SK-N-SH treated with all-trans-retinoic acid at 6 μM for 48 hours (cell line): ENCODE data around the gene PRKAB1.

Source experiments
- ARNTL ChIP-seq: fragments of 450-650 bp; formaldehyde crosslinking; IDR thresholded peaks from 2 replicates; pipeline ENCODE4 v1.5.0; 2020; ENCODE audit warnings: low read depth, mild to moderate bottlenecking, moderate library complexity, borderline replicate concordance
- CREB5 ChIP-seq: fragments of 250-450 bp; sonication (Bioruptor Pico); IDR thresholded peaks from 2 replicates; pipeline ENCODE4 v1.5.1; 2020; ENCODE audit warnings: low read depth, mild to moderate bottlenecking, moderate library complexity
- CSDC2 ChIP-seq: fragments of 250-450 bp; sonication (Bioruptor Pico); IDR thresholded peaks from 2 replicates; pipeline ENCODE4 v1.5.0; 2020; ENCODE audit warnings: mild to moderate bottlenecking, moderate library complexity
- GLIS3 ChIP-seq: fragments of 250-450 bp; sonication (Bioruptor Pico); IDR thresholded peaks from 2 replicates; pipeline ENCODE4 v1.5.0; 2020; ENCODE audit warnings: mild to moderate bottlenecking, moderate library complexity
- ISL1 ChIP-seq: fragments of 250-450 bp; sonication (Bioruptor Pico); IDR thresholded peaks from 2 replicates; pipeline ENCODE4 v2.1.2; 2022; ENCODE audit warnings: mild to moderate bottlenecking, moderate library complexity
- RARB ChIP-seq: fragments of 250-450 bp; sonication (Bioruptor Pico); IDR thresholded peaks from 2 replicates; pipeline ENCODE4 v1.8.0; 2021; ENCODE audit warnings: mild to moderate bottlenecking, moderate library complexity
- SNAI2 ChIP-seq: fragments of 250-450 bp; sonication (Bioruptor Pico); IDR thresholded peaks from 2 replicates; pipeline ENCODE4 v1.5.0; 2020; ENCODE audit warnings: mild to moderate bottlenecking, moderate library complexity
- ZC3H10 ChIP-seq: fragments of 250-450 bp; sonication (Bioruptor Pico); IDR thresholded peaks from 2 replicates; pipeline ENCODE4 v1.5.1; 2021; ENCODE audit warnings: mild to moderate bottlenecking, moderate library complexity

- no peak for TF ChIP-seq GLIS3 (CRISPR knock-in tag)
- no peak for TF ChIP-seq CREB5 (CRISPR knock-in tag)
- no peak for TF ChIP-seq ZC3H10 (CRISPR knock-in tag)
- TF ChIP-seq RARB, result no peak
- no peak for TF ChIP-seq ARNTL (CRISPR knock-in tag)
- TF ChIP-seq SNAI2 (CRISPR knock-in tag), result no peak
- TF ChIP-seq CSDC2 (CRISPR knock-in tag), result no peak
- no peak for TF ChIP-seq ISL1
These were observed 46.8 kb downstream of the PRKAB1 start for GRCh38 chr12:119714614-119715267.
